NAMALWA (cell line): ENCODE results near the gene PLOD2.

ENCODE experiments used
- DNase-seq: peaks from one replicate; pipeline ENCODE4 v3.0.0-alpha.2; 2015; ENCODE audit warnings: low spot score

Gene PLOD2

GRCh38 chr3:146166415-146166821 is 5.4 kb upstream of the PLOD2 start:
- DNase-seq: no peak

- no peak for DNase-seq
Observed at GRCh38 chr3:146165877-146166276, 4.9 kb upstream of the PLOD2 start.

- no peak for DNase-seq
Observed at GRCh38 chr3:146164971-146165769, 4.2 kb upstream of the PLOD2 start.

GRCh38 chr3:146164506-146164905 is 3.5 kb upstream of the PLOD2 start:
- no peak for DNase-seq

- DNase-seq: no peak
Observed at GRCh38 chr3:146164071-146164470, 3.1 kb upstream of the PLOD2 start.

DNA sequence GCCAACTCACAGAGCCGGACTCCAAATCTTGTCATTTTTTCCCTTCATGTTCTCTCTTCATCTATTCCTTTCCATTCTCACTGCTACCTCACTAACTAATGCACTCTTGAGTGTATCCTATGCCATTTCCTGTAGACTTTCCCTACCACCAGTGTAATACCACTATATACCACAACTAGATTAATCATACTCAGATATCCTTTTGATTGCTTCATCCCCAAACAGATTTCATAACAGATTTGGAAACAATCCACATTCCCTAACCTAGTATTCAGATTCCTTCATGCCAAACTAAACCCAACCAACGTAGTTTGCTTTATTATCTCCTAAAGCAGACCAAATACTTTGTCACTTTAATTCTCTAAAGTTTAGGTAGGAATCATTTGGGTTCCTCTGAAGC is 2.6 kb upstream of the PLOD2 start:
- DNase-seq: no peak

GRCh38 chr3:146162561-146162960 is 1.6 kb upstream of the PLOD2 start:
- DNase-seq: no peak

DNA sequence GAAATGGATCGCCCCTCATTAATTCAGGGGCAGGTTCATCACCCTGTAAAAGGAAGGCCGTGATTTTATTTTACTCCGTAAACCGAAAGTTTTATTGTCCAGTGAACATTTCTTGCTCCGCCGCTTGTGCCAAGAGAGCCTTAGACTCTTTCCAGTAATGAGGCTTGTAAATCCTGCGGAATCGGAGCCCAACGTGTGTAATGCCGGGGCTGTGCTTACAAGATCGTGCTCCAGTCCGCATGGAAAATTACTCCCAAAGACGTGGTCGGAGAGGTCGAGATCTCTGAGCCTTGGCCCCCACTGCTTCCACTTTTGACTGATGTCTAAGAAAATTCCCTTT is 649 bp upstream of the PLOD2 start:
- DNase-seq: no peak

- no peak for DNase-seq
Observed at GRCh38 chr3:146160321-146160963, 542 bp downstream of the PLOD2 start.

GRCh38 chr3:146159616-146160320 is 1.2 kb downstream of the PLOD2 start:
- no peak for DNase-seq

DNA sequence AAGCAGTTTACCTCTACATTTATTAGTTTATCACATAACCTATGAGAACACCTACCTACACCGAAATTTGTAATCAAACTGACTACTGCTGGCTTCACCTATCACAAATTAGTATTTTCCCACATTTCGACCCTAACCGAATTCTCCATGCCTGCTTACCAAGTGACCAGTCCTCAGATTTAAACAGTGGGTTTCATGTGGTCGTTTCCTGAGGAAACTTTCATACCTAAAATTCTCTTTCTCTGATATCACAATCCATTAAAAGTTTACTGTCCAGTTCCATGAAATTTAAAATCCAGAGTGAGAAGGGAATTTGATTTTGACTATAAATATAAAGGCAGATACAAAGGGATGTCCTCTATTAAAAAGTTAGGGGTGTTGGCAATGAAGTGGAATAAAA is 1.9 kb downstream of the PLOD2 start:
- DNase-seq: no peak

DNA sequence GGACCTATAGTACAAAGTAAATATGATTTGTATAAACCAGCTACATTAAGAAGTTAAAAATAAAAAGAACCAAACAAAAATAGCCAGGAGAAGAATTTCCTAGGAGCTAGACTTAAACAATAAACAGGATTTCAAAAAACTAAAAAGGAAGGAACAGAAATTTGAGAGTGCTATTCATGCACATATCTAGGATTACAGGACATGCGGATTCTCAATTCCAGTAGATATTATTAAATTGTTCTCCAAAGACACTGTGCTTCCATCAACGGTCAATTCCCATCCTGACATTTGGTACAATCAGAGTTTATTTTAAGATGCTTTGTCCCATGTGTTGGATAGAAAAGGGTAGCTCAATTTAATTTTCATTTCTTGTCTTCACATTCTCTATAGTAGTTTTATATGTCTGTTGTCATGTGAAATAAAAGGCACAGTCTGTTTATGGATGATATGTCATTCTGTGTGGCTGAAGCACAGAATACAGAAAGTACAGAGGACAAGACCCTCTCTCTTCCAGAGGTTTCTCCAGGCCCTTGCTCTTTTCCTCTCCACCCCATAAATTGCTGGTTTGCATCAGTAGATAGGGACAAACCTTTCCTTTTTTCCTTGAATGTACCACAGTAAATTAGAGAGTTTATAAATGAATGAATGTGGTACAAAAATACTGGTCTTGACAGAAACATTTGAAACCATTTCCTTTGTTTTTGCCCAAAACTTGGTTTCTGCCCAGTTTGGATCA is 3.5 kb downstream of the PLOD2 start:
- DNase-seq: no peak

GRCh38 chr3:146156666-146157314 is 4.2 kb downstream of the PLOD2 start:
- no peak for DNase-seq

DNA sequence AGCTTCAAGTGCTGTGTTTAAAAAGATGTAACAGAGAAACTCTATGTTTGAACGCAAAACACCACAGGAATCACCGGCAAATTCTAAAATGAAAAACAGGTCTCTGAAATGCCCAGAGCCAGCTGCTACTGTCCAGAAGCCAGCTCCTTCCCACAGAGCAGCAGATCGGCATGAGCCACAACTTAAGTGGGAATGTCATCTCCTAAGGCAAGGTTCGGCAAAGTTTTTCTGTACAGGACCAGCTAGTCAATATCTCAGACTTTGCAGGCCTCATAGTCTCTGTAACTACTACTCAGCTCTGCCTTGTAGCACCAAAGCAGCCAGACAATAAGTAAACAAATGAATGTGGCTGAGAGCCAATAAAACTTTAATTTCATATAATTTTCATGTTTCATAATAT is 4.9 kb downstream of the PLOD2 start:
- no peak for DNase-seq

GRCh38 chr3:146154995-146155394 is 6.0 kb downstream of the PLOD2 start:
- no peak for DNase-seq

DNA sequence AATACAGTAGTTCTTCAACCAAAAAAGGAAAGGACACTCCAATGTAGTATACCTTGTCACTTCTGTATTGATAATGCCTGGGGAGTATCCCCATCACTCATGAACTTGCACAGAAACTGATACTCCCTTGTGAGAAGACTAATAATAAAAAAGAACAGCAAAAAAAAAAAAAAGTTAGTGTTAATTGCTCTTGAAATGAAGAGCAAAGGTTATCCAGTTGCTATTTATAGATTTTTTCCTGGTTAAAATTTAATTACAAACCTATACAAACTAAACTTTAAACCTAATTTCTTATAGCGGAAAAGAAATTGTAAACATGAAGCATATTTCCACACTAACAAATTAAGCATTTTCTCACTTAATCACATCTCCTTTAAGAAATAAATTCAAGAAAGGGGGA is 6.7 kb downstream of the PLOD2 start:
- DNase-seq: no peak

DNA sequence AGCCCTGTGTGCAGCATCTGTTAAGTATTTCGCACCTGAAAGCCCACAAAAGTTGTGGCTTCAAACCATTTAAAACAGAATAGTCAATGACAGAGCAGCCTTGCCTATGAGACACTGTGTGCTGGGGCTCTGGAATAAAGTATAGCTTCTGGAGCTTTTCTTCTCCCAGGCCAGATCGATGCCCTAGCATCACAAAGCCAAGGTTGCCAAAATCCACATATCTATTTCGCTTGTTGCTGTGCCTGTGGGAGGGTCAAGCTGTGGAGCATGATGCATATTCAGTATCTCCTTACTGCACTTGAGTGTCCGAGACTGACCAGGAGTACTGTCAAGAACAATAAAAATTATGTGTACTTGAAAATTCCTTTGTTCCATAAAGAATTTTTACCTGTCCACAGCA is 7.6 kb downstream of the PLOD2 start:
- DNase-seq: no peak

- no peak for DNase-seq
Observed at GRCh38 chr3:146152834-146153233, 8.2 kb downstream of the PLOD2 start.

DNA sequence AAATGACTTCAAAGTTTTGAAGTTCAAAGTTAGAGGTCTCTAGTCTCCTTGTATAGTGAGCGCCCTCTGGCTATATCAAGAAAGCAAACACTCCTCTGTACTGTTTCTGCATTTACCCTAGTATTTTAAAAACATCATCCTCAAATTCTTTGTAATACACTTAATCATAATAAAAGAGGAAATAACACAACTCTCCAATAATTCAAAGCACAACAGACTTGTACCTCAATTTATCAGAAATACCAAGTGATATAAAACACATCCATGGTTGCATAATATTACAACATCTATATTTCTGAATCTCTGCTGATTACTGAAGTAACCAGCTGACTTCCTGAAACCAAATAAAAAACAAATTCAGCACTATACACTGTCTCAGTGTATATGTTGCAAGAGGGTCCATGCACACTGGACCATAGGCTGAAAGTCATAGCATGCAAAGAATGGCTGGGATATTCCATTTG is 12.5 kb downstream of the PLOD2 start:
- no peak for DNase-seq

DNA sequence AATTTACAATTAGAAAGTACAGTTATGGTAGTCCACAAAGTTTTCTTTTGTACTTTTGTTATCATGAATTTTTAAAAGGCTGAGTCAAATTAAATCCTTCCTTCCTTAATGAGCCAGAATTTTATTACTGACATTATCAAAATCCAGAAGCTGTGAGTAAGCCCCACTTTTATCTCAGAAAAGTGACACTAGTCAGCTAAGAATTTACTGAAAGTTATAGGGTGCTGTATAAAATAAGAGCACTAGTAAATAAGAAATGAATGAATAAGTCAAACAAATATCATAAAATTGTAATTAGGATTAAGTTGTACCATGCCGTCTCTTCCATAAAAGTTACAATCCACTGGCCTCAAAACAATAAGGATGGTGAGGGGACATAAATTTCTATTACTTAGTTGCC is 15.3 kb downstream of the PLOD2 start:
- no peak for DNase-seq

DNA sequence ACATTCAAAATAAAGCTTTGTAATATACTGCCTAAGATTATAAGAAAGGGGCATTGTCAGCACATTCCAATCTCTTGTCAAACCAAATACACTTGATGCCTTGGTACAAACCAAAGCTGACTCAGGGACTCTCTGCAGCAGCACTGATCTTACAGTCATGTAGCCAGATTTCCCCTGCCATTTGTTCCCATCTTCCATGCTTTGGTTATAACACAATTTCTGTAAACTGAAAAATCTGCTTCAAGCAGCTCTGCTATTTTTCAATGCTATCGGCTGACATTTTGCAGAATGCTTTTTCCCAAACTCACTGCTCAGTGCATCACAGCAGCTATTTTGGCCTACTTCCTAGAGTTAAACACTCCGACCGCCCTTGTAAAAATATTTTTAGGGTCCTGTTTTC is 18.2 kb downstream of the PLOD2 start:
- DNase-seq: no peak

GRCh38 chr3:146139586-146140110 is 21.3 kb downstream of the PLOD2 start:
- no peak for DNase-seq
